Activated T-cell treated with anti-CD3 and anti-CD28 coated beads, Interleukin-2, amount 50 U/mL, for 4 hours (primary cell): ENCODE results near the gene ABHD6. TPM values are rescaled to one million over a fixed set of nuclear protein-coding genes. Genes with fewer than 3 reads are reported as not detected.
A peak's percentile ranks its signal among the peaks of the same experiment; 100 is the strongest.
"Not testable (repeated sequence)": the region's sequence is repeated elsewhere in the genome, so short reads cannot be mapped to it uniquely, and the experiment has no call there.

Experiments used
- ATAC-seq, 2 donors: fragments of 200-7000 bp; cut with Tn5 transposase; one replicate each; pipeline ENCODE4 v1.10.0; 2021
- DNase-seq: peaks from one replicate; pipeline ENCODE4 v3.0.0-alpha.2; 2020
- H3K27me3 Mint-ChIP-seq: one replicate; pipeline ENCODE4 v1.8.0; 2021; ENCODE audit warnings: low read depth, mixed read lengths
- H3K36me3 Mint-ChIP-seq: one replicate; pipeline ENCODE4 v1.8.0; 2022; ENCODE audit warnings: mixed read lengths; ENCODE audit not compliant: insufficient read depth
- H3K4me1 Mint-ChIP-seq: one replicate; pipeline ENCODE4 v1.8.0; 2021; ENCODE audit warnings: low read depth, mixed read lengths
- H3K4me3 Mint-ChIP-seq: one replicate; pipeline ENCODE4 v1.8.0; 2021; ENCODE audit warnings: mild to moderate bottlenecking, moderate library complexity, mixed read lengths
- H3K9me3 Mint-ChIP-seq: one replicate; pipeline ENCODE4 v1.8.0; 2021; ENCODE audit warnings: mixed read lengths
- total RNA-seq, 3 donors: library from RNA; stranded (reverse); gene quantifications; one replicate each; pipeline ENCODE4 v1.2.1, GENCODE V29; 2021

ABHD6 gene
- total RNA-seq, 3 donors from 2014 or later: 4.0 to 7.9 (median 6.7) TPM

- not testable (repeated sequence) for H3K4me1 Mint-ChIP-seq, ATAC-seq, H3K9me3 Mint-ChIP-seq, H3K4me3 Mint-ChIP-seq, H3K36me3 Mint-ChIP-seq, DNase-seq, H3K27me3 Mint-ChIP-seq
These were observed 36.1 kb upstream of the ABHD6 start for GRCh38 chr3:58201451-58201850.

GRCh38 chr3:58202917-58203360, 34.7 kb upstream of the ABHD6 start:
- DNase-seq (no peak), ATAC-seq (no peak)
- Mint-ChIP-seq H3K27me3 (peaks cover 7% of the 10 kb centered on the region), H3K4me3 (no peak overlapping the region), H3K9me3 (peaks cover 3% of the 10 kb centered on the region), H3K4me1 (peaks cover 7% of the 10 kb centered on the region), H3K36me3 (no peaks in the 10 kb centered on the region)

- ATAC-seq: no peak
- no peaks in the 10 kb centered on the region for H3K36me3 Mint-ChIP-seq
These were observed 34.1 kb upstream of the ABHD6 start for GRCh38 chr3:58203541-58203940.

GRCh38 chr3:58204720-58205119, 32.9 kb upstream of the ABHD6 start:
- DNase-seq (no peak), ATAC-seq (no peak)
- Mint-ChIP-seq H3K27me3 (peaks cover 13% of the 10 kb centered on the region), H3K36me3 (no peaks in the 10 kb centered on the region), H3K4me3 (no peak overlapping the region), H3K4me1 (peaks cover 7% of the 10 kb centered on the region), H3K9me3 (peaks cover 3% of the 10 kb centered on the region)

More at GRCh38 chr3:58203541-58203940, 34.1 kb upstream of the ABHD6 start:
- Mint-ChIP-seq H3K4me1 (peaks cover 7% of the 10 kb centered on the region), H3K4me3 (no peak overlapping the region), H3K9me3 (peaks cover 3% of the 10 kb centered on the region), H3K27me3 (peaks cover 7% of the 10 kb centered on the region)
- no peak for DNase-seq

GRCh38 chr3:58205981-58206380, 31.6 kb upstream of the ABHD6 start:
- ATAC-seq (no peak), DNase-seq (no peak)
- no peak overlapping the region for H3K4me3 Mint-ChIP-seq
- H3K9me3 Mint-ChIP-seq: peaks cover 3% of the 10 kb centered on the region
- H3K36me3 Mint-ChIP-seq: no peaks in the 10 kb centered on the region
- H3K4me1 Mint-ChIP-seq: peaks cover 5% of the 10 kb centered on the region
- H3K27me3 Mint-ChIP-seq: peaks cover 15% of the 10 kb centered on the region

- H3K4me1 Mint-ChIP-seq: peaks cover 5% of the 10 kb centered on the region
- peaks cover 15% of the 10 kb centered on the region for H3K27me3 Mint-ChIP-seq
- DNase-seq: no peak
- peak; percentile 79 to 82 for ATAC-seq
- H3K36me3 Mint-ChIP-seq: no peaks in the 10 kb centered on the region
- no peak overlapping the region for H3K4me3 Mint-ChIP-seq
- peaks cover 3% of the 10 kb centered on the region for H3K9me3 Mint-ChIP-seq
These were observed 31.1 kb upstream of the ABHD6 start for GRCh38 chr3:58206406-58207011.

GRCh38 chr3:58207954-58208353, 29.6 kb upstream of the ABHD6 start:
- no peak for ATAC-seq
- H3K9me3 Mint-ChIP-seq: peaks cover 3% of the 10 kb centered on the region
- H3K27me3 Mint-ChIP-seq: peaks cover 14% of the 10 kb centered on the region
- no peaks in the 10 kb centered on the region for H3K36me3 Mint-ChIP-seq
- no peak for DNase-seq
- peaks cover 5% of the 10 kb centered on the region for H3K4me1 Mint-ChIP-seq
- H3K4me3 Mint-ChIP-seq: no peak overlapping the region

- DNase-seq: no peak
- no peak for ATAC-seq
- Mint-ChIP-seq H3K36me3 (no peaks in the 10 kb centered on the region), H3K27me3 (peaks cover 8% of the 10 kb centered on the region), H3K4me1 (peaks cover 11% of the 10 kb centered on the region), H3K4me3 (no peak overlapping the region), H3K9me3 (no peaks in the 10 kb centered on the region)
These were observed 27.7 kb upstream of the ABHD6 start for GRCh38 chr3:58209933-58210332.

- DNase-seq (no peak), ATAC-seq (no peak)
- peaks cover 8% of the 10 kb centered on the region for H3K27me3 Mint-ChIP-seq
- H3K36me3 Mint-ChIP-seq: no peaks in the 10 kb centered on the region
- H3K4me3 Mint-ChIP-seq: no peak within 1 kb of the TSS
- H3K9me3 Mint-ChIP-seq: no peaks in the 10 kb centered on the region
- H3K4me1 Mint-ChIP-seq: peaks cover 15% of the 10 kb centered on the region
These were observed 26.7 kb upstream of the ABHD6 start, which contains the start of gene DNASE1L3 for GRCh38 chr3:58210761-58211460. Gene DNASE1L3, minus strand, starts transcription at chr3:58210972. Its CDS starts 66 bp downstream, at chr3:58210906.

- ATAC-seq: peak; percentile 93 to 95
- Mint-ChIP-seq H3K4me3 (no peak overlapping the region), H3K27me3 (peaks cover 3% of the 10 kb centered on the region), H3K4me1 (peaks cover 16% of the 10 kb centered on the region), H3K36me3 (no peaks in the 10 kb centered on the region), H3K9me3 (no peaks in the 10 kb centered on the region)
- DNase-seq: no peak
These were observed 22.9 kb upstream of the ABHD6 start for GRCh38 chr3:58214484-58215316.

GRCh38 chr3:58215317-58216025, 22.1 kb upstream of the ABHD6 start:
- peaks cover 16% of the 10 kb centered on the region for H3K4me1 Mint-ChIP-seq
- no peaks in the 10 kb centered on the region for H3K36me3 Mint-ChIP-seq
- no peak for ATAC-seq
- no peaks in the 10 kb centered on the region for H3K27me3 Mint-ChIP-seq
- no peak overlapping the region for H3K4me3 Mint-ChIP-seq
- no peak for DNase-seq
- H3K9me3 Mint-ChIP-seq: no peaks in the 10 kb centered on the region

GRCh38 chr3:58216496-58217195, 20.9 kb upstream of the ABHD6 start:
- peaks cover 16% of the 10 kb centered on the region for H3K4me1 Mint-ChIP-seq
- no peaks in the 10 kb centered on the region for H3K36me3 Mint-ChIP-seq
- H3K27me3 Mint-ChIP-seq: no peaks in the 10 kb centered on the region
- no peak overlapping the region for H3K4me3 Mint-ChIP-seq
- DNase-seq (no peak), ATAC-seq (no peak)
- no peaks in the 10 kb centered on the region for H3K9me3 Mint-ChIP-seq

GRCh38 chr3:58217209-58217811, 20.3 kb upstream of the ABHD6 start:
- Mint-ChIP-seq H3K9me3 (no peaks in the 10 kb centered on the region), H3K4me1 (peaks cover 16% of the 10 kb centered on the region), H3K36me3 (no peaks in the 10 kb centered on the region), H3K27me3 (no peaks in the 10 kb centered on the region), H3K4me3 (peak overlapping the region; percentile 33)
- peak; percentile 55 to 58 for ATAC-seq
- DNase-seq: peak; percentile 43
